Measurements from ENCODE around the gene TMEM115.
A peak's percentile ranks its signal among the peaks of the same experiment; 100 is the strongest.

The TMEM115 gene

DNA sequence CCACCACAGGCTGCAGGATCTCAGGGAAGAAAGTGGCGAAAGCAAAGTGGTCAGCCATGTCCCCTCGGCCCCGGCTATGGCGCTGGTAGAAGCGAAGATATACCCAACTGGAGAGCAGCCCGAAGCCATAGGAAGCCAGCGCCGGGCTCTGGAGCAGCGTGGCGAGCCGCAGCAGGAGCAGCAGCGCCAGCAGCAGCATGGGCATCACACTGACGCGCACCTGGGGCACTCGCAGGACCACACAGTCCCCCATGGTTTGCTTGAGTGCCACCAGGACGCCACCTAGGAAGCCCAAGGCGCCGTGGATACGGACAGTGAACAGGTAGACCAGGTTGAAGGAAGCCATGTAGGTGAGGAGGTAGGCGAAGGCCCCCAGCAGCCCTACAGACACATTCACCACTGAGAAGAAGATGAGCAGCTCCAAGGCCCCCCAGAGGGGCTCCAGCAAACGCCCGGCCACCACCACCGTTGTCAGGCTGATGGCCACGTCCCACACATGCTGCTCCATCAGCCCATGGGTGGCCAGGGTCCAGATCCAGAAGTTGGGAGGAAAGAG lies 888 bp downstream of the TMEM115 start:
- H3K9ac ChIP-seq (ENCODE audit: low read depth, low read length): peak overlapping the region; percentile 88
- H3K4me3 ChIP-seq (ENCODE audit: low read length): peak overlapping the region; percentile 94
- peaks cover 6% of the 10 kb centered on the region; the same call in 1 of the 2 replicates for H3K4me1 ChIP-seq (ENCODE audit: insufficient read depth, low read length)
- peaks cover 5% of the 10 kb centered on the region for H3K27me3 ChIP-seq (ENCODE audit: insufficient read depth, low read length)
- no peak overlapping the region for H3K27ac ChIP-seq (ENCODE audit: low read length)
- H3K9me3 ChIP-seq (ENCODE audit: insufficient read depth, low read depth, low read length): no peaks in the 10 kb centered on the region
- peaks cover 20% of the 10 kb centered on the region for H3K36me3 ChIP-seq (ENCODE audit: insufficient read depth, low read depth, low read length)

DNA sequence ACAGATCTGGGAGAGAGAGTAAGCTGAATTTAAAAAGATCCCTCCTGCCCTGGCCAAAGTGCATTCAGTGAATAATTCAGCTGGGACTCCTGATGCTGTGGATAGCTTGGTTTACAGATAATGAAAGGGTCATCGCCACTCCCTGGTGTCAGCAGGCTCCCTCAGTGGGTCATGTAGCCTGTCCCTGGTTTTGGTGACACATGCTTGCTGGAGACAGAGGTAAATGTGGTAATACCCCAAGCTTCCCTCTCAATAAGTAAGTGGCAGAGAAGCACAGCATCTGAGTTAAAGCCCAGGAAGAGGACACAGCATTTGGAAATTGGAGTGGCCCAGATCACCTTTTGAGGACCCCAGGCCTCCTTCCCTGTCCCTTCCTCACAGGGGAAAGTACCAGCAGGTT lies 1.8 kb downstream of the TMEM115 start:
- peaks cover 22% of the 10 kb centered on the region for H3K36me3 ChIP-seq (ENCODE audit: insufficient read depth, low read depth, low read length)
- 0 out of 2 replicates have a peak overlapping the region, but pooled peaks have one; percentile 88 for H3K9ac ChIP-seq (ENCODE audit: low read depth, low read length)
- no peaks in the 10 kb centered on the region for H3K9me3 ChIP-seq (ENCODE audit: insufficient read depth, low read depth, low read length)
- peaks cover 6% of the 10 kb centered on the region; the same call in 1 of the 2 replicates for H3K4me1 ChIP-seq (ENCODE audit: insufficient read depth, low read length)
- H3K27ac ChIP-seq (ENCODE audit: low read length): no peak overlapping the region
- no peaks in the 10 kb centered on the region for H3K27me3 ChIP-seq (ENCODE audit: insufficient read depth, low read length)
- peak overlapping the region; percentile 52; the same call in 1 of the 2 replicates for H3K4me3 ChIP-seq (ENCODE audit: low read length)

DNA sequence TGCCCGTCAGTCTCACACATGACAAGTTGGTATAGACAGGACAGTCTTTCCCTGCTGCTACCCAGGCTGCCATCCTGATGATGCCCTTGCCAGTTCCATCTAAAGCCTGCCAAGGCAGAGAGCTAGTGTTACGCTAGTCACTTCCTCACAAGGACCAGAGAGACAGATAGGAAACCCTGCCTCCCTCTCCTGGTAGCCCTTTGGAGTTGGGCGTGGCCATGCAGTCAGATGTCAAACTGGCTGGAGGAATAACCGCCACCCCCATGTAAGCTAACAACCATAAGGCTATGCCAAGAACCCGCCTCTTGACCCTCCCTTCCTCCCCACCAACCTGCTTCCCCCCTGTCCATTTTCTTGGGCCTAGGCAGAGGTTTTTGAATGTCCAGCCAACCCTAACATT lies 2.8 kb downstream of the TMEM115 start:
- Histone ChIP-seq H3K27ac (ENCODE audit: low read length) (no peak overlapping the region), H3K9me3 (ENCODE audit: insufficient read depth, low read depth, low read length) (no peaks in the 10 kb centered on the region), H3K4me1 (ENCODE audit: insufficient read depth, low read length) (peaks cover 6% of the 10 kb centered on the region; the same call in 1 of the 2 replicates), H3K27me3 (ENCODE audit: insufficient read depth, low read length) (no peaks in the 10 kb centered on the region), H3K4me3 (ENCODE audit: low read length) (no peak overlapping the region), H3K9ac (ENCODE audit: low read depth, low read length) (no peak overlapping the region), H3K36me3 (ENCODE audit: insufficient read depth, low read depth, low read length) (peaks cover 22% of the 10 kb centered on the region)

DNA sequence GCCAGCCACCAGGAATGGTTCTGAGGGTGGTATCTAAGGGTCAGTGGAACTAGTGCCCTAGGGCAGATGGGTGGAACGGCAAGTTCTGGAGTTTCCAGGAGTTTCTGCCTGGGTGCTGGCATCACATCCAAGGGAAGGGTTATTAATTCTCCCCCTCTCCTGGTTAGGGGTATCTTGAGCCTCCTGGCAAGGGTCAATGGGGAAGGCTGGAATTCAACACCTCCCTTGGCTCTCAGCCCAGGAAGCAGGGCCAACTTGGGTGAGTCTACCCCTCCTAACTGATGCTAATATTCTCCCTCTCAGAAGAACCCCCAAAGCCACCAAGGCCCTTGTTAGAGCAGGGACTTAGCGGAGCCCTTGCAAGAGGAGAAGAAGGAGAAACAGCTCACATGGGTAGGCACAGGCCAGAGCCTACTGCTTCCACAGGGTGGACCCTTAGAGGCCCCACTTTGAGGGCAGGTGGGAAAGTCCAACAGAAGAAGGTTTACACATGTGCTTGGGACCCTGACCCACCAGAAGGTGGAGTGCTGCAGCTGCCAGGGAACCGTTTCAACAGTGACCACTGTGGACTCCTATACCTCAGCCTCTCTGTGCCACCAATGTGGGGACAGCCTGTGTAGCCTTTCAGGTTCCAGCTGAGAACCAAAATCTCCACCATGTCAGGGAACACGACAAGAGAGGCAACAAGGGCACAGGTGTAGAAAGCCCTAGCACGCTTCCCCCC lies 3.3 kb downstream of the TMEM115 start:
- no peak overlapping the region for H3K27ac ChIP-seq (ENCODE audit: low read length)
- no peak overlapping the region for H3K9ac ChIP-seq (ENCODE audit: low read depth, low read length)
- no peak overlapping the region for H3K4me3 ChIP-seq (ENCODE audit: low read length)
- H3K4me1 ChIP-seq (ENCODE audit: insufficient read depth, low read length): peaks cover 6% of the 10 kb centered on the region; the same call in 1 of the 2 replicates
- no peaks in the 10 kb centered on the region for H3K9me3 ChIP-seq (ENCODE audit: insufficient read depth, low read depth, low read length)
- H3K27me3 ChIP-seq (ENCODE audit: insufficient read depth, low read length): no peaks in the 10 kb centered on the region
- H3K36me3 ChIP-seq (ENCODE audit: insufficient read depth, low read depth, low read length): peaks cover 22% of the 10 kb centered on the region

DNA sequence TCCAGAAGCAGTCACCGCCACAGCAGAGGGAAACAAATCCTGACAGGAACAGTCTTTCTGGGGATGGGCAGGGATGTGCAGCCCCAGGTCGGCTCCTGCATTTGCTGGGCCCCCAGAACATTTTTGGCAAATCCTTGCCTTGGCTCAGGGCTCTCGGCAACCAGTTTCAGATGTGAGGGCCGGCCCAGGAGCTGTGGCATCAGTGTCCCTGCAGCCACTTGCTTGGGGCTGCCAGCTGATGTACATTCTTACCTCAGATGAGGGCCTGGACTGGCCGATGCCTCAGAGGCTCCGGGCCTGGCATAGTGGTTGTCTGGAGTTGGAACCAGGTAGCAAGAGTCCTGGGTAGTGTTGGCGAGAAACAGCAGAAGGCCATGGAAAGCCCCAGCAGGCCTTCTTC lies 4.5 kb downstream of the TMEM115 start:
- Histone ChIP-seq H3K9ac (ENCODE audit: low read depth, low read length) (no peak overlapping the region), H3K4me1 (ENCODE audit: insufficient read depth, low read length) (peaks cover 3% of the 10 kb centered on the region; the same call in 1 of the 2 replicates), H3K9me3 (ENCODE audit: insufficient read depth, low read depth, low read length) (no peaks in the 10 kb centered on the region), H3K36me3 (ENCODE audit: insufficient read depth, low read depth, low read length) (peaks cover 22% of the 10 kb centered on the region), H3K4me3 (ENCODE audit: low read length) (no peak overlapping the region), H3K27me3 (ENCODE audit: insufficient read depth, low read length) (no peaks in the 10 kb centered on the region), H3K27ac (ENCODE audit: low read length) (no peak overlapping the region)

DNA sequence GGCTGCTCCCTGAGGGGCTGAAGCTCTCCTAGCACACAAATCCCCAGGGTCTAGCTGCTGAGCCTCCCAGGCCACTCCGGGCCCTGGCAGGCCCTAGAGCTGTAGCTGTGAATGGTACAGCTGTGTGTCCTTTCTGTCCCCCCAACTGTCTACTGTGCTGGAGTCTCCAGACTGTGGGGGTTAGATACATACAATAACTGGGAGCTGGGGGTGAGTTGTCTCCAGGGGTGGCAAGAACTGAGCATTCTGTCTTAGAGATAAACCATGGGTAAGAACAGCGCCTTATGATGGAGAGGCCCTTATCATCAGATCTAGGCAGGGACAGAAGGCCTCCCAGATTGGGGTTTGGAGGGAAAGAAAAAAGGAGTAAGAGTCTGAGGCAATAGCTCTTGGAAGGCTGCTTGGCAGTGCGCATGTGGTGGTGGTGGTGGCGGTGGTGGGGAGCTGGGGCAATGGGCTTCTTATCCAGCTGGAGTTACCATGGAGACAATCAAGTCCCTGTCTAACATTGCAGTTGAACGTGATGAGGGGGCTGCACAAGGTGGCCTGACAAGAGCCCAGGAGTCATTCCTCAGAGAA lies 5.0 kb downstream of the TMEM115 start:
- Histone ChIP-seq H3K4me3 (ENCODE audit: low read length) (no peak overlapping the region), H3K4me1 (ENCODE audit: insufficient read depth, low read length) (peaks cover 3% of the 10 kb centered on the region; the same call in 1 of the 2 replicates), H3K9ac (ENCODE audit: low read depth, low read length) (no peak overlapping the region), H3K27ac (ENCODE audit: low read length) (no peak overlapping the region), H3K36me3 (ENCODE audit: insufficient read depth, low read depth, low read length) (peaks cover 22% of the 10 kb centered on the region), H3K9me3 (ENCODE audit: insufficient read depth, low read depth, low read length) (no peaks in the 10 kb centered on the region), H3K27me3 (ENCODE audit: insufficient read depth, low read length) (no peaks in the 10 kb centered on the region)

DNA sequence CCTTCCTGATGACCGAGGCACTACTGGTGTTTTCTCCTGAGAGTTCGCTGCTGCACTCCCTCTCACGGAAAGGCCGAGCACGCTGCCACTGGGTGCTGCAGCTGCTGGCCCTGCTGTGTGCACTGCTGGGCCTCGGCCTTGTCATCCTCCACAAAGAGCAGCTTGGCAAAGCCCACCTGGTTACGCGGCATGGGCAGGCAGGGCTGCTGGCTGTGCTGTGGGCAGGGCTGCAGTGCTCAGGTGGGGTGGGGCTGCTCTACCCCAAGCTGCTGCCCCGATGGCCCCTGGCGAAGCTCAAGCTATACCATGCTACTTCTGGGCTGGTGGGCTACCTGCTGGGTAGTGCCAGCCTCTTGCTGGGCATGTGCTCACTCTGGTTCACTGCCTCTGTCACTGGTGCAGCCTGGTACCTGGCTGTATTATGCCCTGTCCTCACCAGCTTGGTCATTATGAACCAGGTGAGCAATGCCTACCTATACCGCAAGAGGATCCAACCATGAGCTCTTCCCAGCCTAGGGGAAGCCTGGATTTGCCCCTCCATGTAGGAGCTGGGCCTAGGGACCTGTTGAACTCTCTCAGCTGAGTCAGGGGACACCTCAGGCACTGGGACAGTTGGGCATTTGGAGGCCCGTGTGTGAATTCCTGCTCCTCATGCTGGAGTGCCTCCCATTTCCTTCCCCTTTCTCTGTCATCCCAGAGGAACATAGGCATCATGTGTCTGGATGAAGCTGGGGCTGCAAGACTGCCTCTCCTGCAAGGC lies 5.9 kb downstream of the TMEM115 start:
- H3K9me3 ChIP-seq (ENCODE audit: insufficient read depth, low read depth, low read length): no peaks in the 10 kb centered on the region
- peaks cover 25% of the 10 kb centered on the region for H3K36me3 ChIP-seq (ENCODE audit: insufficient read depth, low read depth, low read length)
- H3K4me3 ChIP-seq (ENCODE audit: low read length): no peak overlapping the region
- peaks cover 3% of the 10 kb centered on the region; the same call in 1 of the 2 replicates for H3K4me1 ChIP-seq (ENCODE audit: insufficient read depth, low read length)
- H3K9ac ChIP-seq (ENCODE audit: low read depth, low read length): no peak overlapping the region
- H3K27me3 ChIP-seq (ENCODE audit: insufficient read depth, low read length): no peaks in the 10 kb centered on the region
- H3K27ac ChIP-seq (ENCODE audit: low read length): no peak overlapping the region

DNA sequence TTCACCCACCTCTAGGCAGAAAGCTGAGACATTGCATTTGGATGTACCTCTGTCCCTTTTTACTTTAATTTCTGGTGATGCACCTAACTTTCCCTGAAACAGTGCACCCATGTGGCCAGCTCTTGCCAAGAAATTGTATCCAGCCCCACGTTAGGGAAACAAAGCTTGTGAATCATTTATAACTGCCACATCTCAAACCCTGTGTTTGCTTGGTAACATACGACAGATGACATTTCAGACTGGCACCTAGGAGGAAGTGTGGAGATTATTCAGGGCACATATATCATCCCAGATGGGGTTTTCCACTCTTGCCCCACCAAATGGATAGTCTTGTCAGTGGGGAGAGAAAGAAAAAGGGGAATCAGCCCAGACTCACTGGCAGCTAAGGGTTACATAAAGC lies 6.5 kb downstream of the TMEM115 start:
- Histone ChIP-seq H3K36me3 (ENCODE audit: insufficient read depth, low read depth, low read length) (peaks cover 27% of the 10 kb centered on the region), H3K27me3 (ENCODE audit: insufficient read depth, low read length) (no peaks in the 10 kb centered on the region), H3K4me3 (ENCODE audit: low read length) (no peak overlapping the region), H3K9me3 (ENCODE audit: insufficient read depth, low read depth, low read length) (no peaks in the 10 kb centered on the region), H3K27ac (ENCODE audit: low read length) (no peak overlapping the region), H3K9ac (ENCODE audit: low read depth, low read length) (no peak overlapping the region), H3K4me1 (ENCODE audit: insufficient read depth, low read length) (no peaks in the 10 kb centered on the region)

DNA sequence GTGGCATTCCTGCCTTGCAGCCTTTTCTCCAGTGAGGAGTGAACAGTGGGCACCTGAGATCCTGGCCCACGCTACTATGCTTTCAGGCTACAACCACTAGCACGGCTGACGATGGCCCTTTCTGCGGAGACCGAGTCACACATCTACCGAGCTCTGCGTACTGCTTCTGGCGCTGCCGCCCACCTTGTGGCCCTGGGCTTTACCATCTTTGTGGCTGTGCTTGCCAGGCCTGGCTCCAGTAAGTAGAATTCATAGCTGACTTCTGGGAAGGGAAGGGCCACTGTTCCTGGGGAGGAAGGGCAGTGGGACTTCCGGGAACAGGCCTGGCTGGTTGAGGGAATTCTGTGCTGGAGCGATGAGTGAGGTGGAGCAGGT lies 8.0 kb downstream of the TMEM115 start:
- Histone ChIP-seq H3K27ac (ENCODE audit: low read length) (no peak overlapping the region), H3K4me1 (ENCODE audit: insufficient read depth, low read length) (no peaks in the 10 kb centered on the region), H3K9ac (ENCODE audit: low read depth, low read length) (no peak overlapping the region)

DNA sequence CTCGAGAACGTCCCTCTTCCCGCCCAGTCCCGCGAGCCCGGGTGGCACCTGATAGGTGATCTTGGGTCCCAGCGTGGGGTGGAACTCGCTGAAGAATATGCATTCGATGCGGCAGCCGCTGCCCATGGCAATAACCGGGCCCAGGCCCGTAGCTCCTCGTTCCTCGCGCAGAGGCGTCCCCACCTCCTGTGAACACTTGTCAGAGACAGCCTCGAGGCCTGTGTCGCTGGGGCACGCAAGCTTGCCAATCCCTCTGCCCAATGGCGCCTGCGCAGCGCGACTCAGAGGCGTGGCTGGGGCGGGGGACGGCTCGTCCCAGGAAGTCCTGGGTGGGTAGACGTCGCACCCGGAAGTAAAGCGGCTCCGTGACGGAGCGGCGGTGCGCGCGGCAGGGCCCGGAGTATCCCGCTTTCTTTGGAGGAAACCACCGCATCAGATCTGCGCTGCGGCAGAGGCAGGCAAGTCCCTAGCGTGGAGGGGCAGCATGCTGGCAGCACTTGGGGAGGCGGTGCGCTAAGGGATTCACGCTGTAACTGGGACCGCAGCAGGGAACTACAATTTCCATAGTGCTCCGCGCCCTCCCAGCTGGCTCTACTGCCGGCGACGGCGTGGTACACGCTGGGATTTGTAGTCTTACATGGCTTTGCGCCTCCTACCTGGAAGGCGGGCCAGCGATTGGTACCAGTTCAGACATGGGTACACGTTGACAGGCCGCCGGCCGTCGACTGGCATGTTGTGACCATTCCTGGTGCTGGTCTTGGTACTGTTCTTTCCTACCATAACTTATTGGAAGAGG lies 8.6 kb downstream of the TMEM115 start, which contains the start of the genes CYB561D2 and NPRL2:
Gene CYB561D2, plus strand, starts transcription at position 336 of the 796 bp plus-strand sequence. CDS start 572 bp downstream, outside the sequence.
Gene NPRL2, minus strand, starts transcription at position 249 of the 796 bp plus-strand sequence. Its CDS starts 123 bp downstream, at position 126.
- peaks cover 23% of the 10 kb centered on the region for H3K36me3 ChIP-seq (ENCODE audit: insufficient read depth, low read depth, low read length)
- peaks cover 9% of the 10 kb centered on the region for H3K27me3 ChIP-seq (ENCODE audit: insufficient read depth, low read length)
- peak within 1 kb of the TSS; percentile 91 for H3K4me3 ChIP-seq (ENCODE audit: low read length)
- H3K27ac ChIP-seq (ENCODE audit: low read length): no peak within 1 kb of the TSS
- H3K9me3 ChIP-seq (ENCODE audit: insufficient read depth, low read depth, low read length): no peaks in the 10 kb centered on the region
- H3K9ac ChIP-seq (ENCODE audit: low read depth, low read length): peak within 1 kb of the TSS; percentile 73
- H3K4me1 ChIP-seq (ENCODE audit: insufficient read depth, low read length): no peaks in the 10 kb centered on the region

More for the DNA sequence above, 8.0 kb downstream of the TMEM115 start:
- peak overlapping the region; percentile 91 for H3K4me3 ChIP-seq (ENCODE audit: low read length)
- H3K27me3 ChIP-seq (ENCODE audit: insufficient read depth, low read length): peaks cover 5% of the 10 kb centered on the region
- peaks cover 25% of the 10 kb centered on the region for H3K36me3 ChIP-seq (ENCODE audit: insufficient read depth, low read depth, low read length)
- H3K9me3 ChIP-seq (ENCODE audit: insufficient read depth, low read depth, low read length): no peaks in the 10 kb centered on the region

DNA sequence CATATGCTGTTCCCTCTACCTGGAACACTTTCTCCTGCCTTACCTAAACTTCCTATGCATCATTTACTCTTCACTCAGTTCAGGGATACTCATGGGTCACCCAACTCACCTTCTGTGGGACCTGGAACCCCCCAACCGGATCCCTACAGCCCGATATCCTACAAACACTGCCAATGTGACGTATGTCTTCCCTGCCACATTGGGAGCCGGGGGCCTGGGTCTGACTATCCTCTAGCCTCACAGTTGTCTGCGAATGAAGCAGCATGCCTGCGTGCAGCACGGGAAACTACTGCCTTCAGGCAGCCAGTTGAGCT lies 9.2 kb downstream of the TMEM115 start:
- Histone ChIP-seq H3K27ac (ENCODE audit: low read length) (no peak overlapping the region), H3K9ac (ENCODE audit: low read depth, low read length) (peak overlapping the region; percentile 73), H3K9me3 (ENCODE audit: insufficient read depth, low read depth, low read length) (no peaks in the 10 kb centered on the region), H3K4me1 (ENCODE audit: insufficient read depth, low read length) (no peaks in the 10 kb centered on the region), H3K4me3 (ENCODE audit: low read length) (peak overlapping the region; percentile 91), H3K27me3 (ENCODE audit: insufficient read depth, low read length) (peaks cover 14% of the 10 kb centered on the region), H3K36me3 (ENCODE audit: insufficient read depth, low read depth, low read length) (peaks cover 22% of the 10 kb centered on the region)

Measured in iPS-20b (cell line).